HL-60/S4 (cell line): ENCODE results near the gene POLR1B.
"Not testable (repeated sequence)": the region's sequence is repeated elsewhere in the genome, so short reads cannot be mapped to it uniquely, and the experiment has no call there.

Experiments
- in situ Hi-C: fragments of 300-500 bp; cut with MboI; formaldehyde crosslinking; loops from 2 replicates; pipeline ENCODE4 v1.14.3; 2022; ENCODE audit warnings: low sequenced_read_pairs

The POLR1B gene

DNA sequence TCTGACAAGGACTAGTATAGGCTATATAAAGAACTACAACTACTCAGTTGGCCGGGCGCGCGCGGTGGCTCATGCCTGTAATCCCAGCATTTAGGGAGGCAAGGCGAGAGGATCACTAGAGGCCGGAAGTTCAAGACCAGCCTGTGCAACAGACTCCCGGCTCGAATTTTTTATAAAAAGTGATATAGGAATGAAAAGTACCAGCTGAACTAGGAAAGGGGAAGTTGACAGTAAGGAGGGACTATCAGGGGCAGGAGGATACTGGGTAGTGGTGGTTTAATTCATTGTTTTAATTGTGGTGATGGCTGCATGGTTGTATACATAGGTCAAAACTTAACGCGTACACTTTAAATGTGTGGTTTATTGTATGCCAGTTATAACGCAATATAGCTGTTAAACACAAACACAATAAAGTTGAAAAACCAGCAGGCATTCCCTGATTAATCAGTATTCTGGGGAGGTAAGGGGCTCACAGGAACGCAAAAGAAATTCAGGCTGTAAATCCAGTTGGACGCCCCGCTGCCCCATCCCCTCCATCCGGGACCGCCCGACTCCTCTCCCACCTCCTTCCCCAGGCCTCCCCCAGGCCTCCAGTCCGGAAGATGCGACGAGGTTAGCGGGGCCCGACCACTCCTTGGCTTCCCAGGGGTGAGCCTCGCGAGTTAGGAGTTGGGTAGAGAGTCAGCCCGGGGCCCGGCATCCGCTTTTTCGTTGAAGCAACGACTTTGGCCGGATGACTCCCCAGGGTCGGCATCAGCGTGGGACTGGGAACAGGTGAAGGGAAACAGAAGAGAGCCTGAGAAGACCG lies 746 bp upstream of the POLR1B start:
- in situ Hi-C loops: no loop called here

DNA sequence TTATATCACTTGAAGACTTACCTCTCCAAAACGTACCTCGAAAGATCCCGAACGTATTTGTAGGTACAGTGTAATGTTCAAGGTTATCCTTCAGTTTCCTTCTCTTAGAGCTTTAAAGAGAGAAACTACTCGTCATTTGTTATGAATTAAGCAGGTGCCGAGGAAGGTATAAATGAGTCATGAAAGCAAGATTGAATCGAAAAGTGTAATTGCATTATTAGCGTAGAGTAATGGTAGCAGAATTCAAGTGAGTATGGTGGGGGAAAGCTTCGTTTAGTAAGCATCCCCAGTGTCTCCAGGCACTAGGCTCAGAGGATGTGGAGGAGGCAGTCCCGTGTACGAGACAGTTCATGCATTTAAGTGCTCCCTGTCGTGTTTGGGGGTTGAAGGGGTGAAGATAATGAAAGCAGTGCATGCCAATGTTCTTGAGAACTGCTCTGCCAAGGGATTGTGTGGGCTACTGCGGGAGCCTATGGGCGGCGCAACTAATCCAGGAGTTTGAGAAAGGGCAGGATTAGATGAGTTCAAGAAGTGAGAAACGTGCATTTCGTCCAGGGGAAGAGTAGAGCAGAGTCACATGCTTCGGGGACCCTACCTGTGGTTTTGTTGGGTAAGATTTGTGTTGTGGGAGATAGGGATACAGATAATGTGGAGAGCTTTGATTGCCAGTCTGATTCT lies 858 bp downstream of the POLR1B start:
- in situ Hi-C loops: no loop called here

DNA sequence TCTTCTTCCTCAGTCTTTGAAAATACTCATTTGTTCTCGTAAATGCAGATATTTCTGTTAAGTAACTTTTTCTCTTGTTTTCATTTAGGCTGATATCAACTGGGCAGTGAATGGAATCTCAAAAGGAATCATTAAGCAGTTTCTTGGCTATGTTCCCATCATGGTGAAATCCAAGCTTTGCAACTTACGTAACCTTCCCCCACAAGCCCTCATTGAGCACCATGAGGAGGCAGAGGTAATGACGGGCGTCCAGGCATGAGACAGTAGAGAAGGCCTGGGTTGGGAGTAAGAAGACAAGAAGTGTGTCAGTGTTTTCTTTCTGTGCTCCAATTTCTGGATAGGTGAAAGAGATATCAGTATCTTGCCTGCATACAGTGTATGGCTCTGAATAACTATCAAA lies 5.1 kb downstream of the POLR1B start:
- in situ Hi-C loops: no loop called here

DNA sequence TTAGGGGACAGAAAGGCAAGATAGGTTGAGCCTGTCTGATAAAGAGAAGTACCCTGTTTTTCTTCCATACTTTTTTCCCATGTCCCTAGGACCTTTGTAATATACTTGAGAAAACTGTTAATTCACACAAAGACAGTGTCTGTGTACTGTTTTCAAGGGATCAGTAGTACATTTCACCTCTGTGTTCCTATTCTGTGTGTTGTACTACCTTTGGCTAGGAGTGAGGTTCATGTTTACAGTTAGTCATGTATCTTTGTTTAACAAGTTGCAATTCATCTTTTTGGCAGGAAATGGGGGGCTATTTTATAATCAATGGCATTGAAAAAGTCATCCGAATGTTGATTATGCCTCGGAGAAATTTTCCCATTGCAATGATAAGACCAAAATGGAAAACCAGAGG lies 6.7 kb downstream of the POLR1B start:
- in situ Hi-C loops: no loop called here

DNA sequence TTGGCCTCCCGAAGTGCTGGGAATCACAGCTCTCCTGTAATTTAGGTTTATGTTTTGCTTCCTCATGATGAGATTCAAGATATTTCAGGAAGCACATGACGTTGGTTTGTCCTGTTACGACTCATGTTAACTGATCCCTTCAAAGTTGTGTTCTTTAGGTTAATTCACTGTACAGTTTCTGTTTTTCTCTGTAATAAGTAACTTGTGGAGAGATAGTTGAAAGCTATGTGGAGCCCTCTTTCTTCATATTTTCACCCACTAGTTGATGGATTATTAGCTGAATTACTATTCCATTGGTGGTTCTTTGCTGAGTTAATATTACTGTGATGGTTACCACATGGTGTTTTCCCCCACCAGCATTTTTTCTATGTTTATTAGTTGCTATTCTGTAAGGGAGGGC lies 23.8 kb downstream of the POLR1B start:
- in situ Hi-C loops: no loop called here

DNA sequence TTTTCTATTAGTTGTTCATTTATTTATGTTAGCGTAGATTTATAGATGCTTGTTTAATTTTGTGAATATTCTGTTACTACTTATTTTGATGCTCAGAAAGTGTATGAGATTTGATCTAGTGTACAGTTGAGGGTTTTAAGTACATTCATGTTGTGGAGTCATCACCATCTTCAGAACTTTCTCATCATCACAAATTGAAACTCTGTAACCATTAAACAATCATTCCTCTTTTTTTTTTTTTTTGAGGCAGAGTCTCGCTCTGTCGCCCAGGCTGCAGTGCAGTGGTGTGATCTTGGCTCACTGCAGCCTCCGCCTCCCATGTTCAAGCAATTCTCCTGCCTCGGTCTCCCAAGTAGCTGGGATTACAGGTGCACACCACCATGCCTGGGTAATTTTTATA lies 24.2 kb downstream of the POLR1B start:
- in situ Hi-C loops: not testable (repeated sequence)

DNA sequence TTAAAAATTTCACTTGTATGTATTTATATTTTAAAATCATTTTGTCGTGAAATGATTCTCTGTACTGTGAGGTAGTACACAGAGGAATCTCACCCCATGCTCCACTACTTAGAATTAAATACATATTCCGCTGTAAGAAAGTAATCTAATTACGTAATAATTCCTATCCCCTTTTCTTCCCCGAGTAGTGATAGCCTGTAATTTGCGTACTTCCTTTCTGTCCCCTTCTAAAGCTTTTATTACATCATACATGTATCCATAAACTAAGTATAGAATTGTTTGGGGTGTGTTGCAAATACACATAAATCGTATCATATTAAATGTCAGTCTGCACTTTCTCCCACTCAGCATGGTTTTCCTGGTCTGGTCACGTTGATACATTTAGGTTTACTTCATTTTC lies 29.7 kb downstream of the POLR1B start:
- in situ Hi-C loops: no loop called here

DNA sequence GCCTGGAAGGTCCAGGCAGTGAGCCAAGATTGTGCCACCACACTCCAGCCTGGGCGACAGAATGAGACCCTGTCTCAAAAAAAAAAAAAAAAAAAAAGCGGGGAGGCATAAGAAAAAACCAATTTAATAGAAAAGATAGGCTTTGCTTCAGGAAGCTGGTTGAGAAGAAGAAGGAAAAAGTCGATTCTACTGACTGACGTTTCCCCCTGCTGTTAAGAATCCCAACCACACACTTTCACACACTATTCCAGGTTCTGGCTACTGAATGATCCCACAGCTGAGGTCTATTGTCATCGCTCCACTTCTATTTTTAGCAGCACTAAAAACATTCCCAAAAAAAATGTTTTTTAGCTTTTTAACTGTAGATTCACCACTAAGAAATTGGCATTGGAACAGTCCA lies 35.5 kb downstream of the POLR1B start:
- in situ Hi-C loops: no loop called here

DNA sequence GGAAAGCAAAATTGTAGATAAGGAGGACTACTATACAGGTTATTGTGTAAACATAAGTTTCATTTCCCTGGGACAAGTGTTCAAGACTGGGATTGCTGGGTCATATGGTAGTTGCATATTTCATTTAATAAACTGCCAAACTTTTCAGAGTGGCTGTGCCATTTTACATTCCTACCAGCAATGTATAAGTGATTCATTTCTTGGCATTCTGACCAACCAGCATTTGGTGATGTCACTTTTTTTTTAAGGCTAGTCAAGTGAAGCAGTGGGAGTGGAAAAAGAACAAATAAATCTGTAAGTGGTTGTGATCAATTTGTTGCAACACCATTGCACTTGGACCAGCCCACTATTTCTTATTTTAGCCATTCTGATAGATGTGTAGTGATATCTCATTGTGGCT lies 37.0 kb downstream of the POLR1B start:
- in situ Hi-C loops: no loop called here

DNA sequence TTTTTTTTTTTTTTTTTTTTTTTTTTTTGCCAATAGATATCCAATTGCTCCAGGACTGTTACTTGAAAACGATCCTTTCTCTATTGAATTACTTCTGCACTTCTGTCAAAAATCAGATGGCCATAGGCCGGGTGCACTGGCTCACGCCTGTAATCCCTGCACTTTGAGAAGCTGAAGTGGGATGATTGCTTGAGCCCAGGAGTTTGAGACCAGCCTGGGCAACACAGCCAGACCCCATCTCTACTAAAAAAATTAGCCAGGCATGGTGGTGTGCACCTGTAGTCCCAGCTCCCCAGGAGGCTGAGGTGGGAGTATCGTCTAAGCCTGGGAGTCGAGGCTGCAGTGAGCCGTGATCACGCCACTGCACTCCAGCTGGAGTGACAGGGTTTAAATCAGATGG lies 37.8 kb downstream of the POLR1B start:
- in situ Hi-C loops: no loop called here

DNA sequence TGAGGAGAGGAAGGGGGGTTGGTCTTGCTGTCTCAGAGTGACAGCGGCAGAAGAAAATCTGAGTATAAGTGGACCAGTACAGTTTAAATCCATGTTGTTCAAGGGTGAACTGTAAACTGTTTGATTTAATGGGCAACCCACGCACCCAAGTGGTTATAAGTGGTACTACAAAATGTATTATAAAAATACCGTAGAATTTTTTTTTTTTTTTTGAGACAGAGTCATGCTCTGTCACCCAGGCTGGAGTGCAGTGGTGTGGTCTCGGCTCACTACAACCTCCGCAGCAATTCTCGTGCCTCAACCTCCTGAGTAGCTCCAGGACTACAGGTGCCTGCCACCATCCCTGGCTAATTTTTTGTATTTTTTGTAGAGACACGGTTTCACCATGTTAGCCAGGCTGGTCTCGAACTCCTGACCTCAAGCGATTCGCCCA lies 40.1 kb downstream of the POLR1B start:
- in situ Hi-C loops: no loop called here

DNA sequence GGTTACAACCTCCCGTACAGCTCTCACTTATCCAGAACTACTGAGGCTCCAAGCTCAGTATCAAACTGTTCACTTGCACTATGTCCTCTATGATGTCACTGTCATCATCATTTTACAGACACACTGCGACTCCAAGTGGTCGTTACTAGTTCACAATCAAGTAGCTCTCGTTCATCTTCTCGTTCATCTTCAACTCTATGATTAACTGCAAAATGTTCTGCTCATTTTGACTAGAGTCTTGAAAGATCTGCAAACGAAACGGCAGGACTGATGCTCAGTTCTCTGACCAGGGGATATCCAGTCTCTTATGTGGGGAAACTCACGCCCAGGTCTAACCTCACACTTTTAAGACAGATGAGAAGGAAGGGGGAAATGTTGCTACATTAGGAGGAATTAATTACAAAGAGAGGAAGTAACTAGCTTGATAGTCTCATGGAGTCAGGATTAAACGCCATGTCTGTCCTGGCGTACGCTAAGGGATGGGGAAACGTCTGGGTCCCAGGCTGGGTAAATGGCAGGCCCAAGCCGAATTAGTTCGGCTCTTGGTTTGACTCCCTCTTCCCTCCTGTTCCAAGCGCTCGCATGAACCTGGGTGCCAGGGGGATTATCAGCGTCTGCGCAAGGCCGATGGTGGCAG lies 41.4 kb downstream of the POLR1B start:
- in situ Hi-C loops: no loop called here

DNA sequence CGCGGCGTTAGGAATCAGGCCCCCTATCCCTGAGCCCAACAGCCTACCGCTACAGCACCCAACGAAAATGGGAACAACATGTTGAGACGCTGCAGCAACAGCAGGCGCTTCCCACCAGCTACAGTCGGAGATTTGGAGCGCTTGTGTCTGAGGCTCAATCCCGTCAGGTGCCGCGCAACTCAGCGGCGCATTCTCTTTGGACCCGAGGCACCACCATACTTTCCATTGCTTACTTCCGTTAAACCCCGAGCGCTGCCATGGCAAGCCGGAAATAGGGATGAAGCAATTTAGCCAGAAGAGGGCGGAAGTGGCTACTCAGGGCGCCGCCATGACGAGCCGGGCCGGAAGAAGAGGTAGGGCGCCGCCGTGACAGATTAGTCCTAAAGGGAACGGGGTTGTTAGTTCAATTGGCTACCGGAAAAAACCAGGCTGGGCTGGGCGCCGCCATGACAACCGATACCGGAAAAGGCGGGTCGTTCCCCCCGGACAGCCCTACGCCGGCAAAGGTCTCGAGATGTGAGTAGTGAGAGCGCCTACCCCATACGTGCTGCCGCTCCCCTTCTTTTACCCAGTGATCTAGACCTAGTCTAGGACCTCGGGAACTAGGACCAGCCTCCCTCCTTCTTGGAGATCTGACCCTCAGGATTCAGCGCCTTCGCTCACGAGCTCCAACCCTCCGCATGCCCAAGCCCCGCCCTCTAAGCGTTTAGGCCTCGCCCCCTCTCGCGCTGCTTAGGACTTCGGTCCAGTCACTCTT lies 42.0 kb downstream of the POLR1B start, which contains the start of gene CHCHD5:
CHCHD5 (plus strand) TSS at position 476 of the 757 bp plus-strand sequence; CDS start at position 515, 39 bp downstream.
- in situ Hi-C loops: no loop called here

DNA sequence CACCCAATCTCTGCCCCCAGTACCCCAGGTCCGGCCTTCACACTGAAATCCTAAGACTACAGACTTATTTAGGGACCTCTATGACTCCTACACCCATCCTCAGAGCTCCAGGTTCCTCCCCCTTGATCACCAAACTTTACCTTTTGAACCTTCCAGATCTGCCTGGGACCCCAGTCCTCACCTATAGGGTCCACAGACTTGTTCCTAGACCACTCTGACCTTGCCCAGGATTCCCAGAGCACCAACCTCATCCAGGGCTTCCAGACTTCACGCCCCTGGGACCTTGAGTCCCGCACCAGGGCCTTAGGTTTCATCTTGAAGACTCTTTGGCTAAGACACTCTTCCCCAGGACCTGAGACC lies 42.6 kb downstream of the POLR1B start:
- in situ Hi-C loops: no loop called here

DNA sequence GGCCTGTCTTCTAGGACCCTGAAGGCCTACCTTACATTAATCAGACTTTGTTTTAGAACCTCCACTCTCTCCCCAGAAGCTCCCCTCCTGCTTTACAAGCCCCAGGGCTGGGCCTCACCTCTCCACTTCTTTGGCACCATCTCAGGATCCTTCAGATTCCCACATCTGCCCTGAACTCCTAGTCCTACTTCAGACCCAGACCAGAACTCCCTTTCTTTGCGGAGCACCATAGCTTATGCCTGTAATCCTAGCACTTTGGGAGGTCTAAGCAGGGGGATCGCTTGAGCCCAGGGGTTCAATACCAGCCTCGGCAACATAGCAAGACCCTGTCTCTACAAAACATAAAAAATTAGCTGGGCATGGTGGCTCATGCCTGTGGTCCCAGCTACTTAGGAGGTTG lies 43.1 kb downstream of the POLR1B start:
- in situ Hi-C loops: no loop called here

DNA sequence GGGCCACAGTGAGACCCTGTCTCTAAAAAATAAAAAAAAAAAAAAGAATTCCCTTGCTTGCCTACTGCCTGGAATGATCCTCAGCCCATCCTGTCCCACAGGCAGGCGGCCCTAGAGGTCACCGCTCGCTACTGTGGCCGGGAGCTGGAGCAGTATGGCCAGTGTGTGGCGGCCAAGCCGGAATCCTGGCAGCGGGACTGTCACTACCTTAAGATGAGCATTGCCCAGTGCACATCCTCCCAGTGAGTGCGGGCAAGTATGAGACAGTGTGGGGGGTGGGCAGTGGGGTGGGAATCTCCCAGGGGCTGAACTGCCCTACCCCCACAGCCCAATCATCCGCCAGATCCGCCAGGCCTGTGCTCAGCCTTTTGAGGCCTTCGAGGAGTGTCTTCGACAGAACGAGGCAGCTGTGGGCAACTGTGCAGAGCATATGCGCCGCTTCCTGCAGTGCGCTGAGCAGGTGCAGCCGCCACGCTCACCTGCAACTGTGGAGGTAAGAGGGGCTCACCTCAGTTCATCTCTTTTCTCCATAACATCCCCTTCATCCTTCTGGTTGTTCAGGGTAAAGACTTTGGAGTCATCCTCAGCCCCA lies 43.7 kb downstream of the POLR1B start:
- in situ Hi-C loops: no loop called here

DNA sequence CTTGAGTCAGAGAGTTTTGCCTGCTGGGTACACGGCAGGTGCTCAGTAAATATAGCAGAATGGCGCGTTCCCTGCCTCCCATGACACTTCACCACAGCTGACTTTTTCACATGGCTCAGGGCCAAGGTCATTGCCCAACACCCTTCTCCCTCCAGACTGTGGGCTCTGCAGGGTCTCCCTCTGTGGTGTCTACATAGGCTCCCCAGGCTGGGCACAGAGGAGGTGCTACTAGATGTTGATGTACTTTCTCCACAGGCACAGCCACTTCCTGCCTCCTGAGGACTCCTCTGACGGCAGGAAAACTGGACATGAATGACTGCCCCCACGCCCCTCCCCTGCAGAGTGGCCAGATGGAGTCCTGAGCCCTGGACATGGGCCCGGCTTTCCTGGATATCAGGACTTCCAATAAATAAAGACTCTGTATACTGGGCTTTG lies 46.4 kb downstream of the POLR1B start:
- in situ Hi-C loops: no loop called here

DNA sequence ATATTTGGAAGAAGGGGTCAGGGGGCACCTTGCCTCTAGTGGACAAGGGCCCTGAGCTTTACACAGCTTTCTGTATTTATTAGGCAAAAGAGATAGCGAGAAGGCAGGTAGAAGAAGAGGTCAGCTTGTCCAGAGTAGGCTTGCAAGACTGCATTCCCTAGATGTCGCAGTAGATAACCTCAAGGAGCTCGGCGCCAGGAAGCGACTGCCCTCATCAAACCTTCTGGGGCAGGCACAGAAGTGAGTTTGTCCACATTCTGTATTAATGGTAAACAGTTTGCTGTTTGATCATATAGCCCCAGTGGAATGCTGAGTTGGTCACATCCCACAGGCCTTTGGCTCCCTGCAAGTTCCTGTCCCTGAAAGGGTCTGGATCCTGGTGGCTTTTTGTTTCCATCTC lies 49.1 kb downstream of the POLR1B start:
- in situ Hi-C loops: no loop called here

DNA sequence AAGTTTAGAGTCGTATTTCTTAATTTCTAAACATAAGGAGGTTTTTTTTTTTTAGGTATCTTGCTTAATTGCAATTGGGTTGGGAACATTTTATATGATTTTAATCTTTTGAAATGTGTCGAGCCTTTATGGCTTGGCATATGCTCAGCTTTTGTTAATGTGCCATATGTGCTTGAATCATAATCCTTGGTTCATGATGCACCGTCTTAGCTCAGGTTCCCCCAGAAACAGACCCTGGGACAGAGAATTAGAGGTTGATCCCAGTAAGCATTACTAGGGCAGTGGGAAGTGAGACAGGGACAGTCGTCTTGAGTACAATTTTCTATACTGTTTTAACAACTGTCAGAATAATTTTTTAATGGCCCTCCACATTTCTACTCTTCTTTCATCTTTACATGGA lies 51.5 kb downstream of the POLR1B start:
- in situ Hi-C loops: no loop called here

DNA sequence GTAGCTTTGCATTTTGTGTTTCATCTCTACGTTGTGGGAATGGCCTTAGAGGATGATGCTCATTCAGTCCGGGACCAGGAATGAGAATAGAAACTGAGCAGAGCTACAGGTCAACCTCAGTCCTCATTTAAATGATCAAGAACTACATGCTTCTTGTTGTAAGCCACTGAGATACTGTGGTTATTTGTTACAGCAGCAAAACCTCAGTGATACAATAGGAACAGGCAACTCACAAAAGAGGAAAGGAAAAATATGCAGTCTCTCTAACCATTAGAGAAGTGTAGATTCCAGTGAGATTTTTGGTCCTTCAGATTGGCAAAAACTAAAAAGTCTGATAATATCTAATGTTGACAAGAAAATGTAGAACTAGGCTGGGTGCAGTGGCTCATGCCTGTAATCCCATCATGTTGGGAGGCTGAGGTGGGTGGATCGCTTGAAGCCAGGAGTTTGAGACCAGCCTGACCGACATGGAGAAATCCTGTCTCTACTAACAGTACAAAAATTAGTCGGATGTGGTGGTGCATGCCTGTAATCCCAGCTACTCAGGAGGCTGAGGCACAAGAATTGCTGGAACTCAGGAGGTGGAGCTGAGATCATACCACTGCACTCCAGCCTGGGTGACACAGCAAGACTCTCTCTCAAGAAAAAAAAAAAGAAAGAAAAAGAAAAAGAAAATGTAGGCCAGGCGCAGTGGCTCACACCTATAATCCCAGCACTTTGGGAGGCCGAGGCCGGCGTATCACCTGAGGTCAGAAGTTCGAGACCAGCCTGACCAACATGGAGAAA lies 55.5 kb downstream of the POLR1B start:
- in situ Hi-C loops: no loop called here
